ENCODE measurements around the gene SOD1.

Gene SOD1

DNA sequence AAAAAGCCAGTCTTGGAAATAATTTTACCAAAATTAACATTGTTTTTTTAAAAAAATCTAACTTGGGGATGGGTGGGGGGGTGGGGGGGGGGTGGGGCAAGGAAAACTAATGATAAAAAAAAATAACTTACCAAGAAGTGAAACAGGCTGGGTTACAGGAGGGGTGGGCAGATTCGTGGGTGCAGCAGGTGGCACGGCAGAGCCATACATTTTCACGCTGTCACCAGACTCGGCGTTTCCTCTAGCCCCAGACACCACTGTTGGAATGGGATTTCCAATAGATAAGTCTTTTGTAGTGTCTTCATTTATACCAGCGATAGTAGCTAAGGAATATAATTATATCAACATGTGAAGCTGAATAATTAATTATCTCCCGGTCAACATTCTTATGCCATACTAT, 25.4 kb downstream of the SOD1 start:
- FAIRE-seq, result no peak
- no peak for TF ChIP-seq CTCF (IDR thresholded peaks at IDR 0.05; ENCODE audit: insufficient read depth, missing control alignments)

DNA sequence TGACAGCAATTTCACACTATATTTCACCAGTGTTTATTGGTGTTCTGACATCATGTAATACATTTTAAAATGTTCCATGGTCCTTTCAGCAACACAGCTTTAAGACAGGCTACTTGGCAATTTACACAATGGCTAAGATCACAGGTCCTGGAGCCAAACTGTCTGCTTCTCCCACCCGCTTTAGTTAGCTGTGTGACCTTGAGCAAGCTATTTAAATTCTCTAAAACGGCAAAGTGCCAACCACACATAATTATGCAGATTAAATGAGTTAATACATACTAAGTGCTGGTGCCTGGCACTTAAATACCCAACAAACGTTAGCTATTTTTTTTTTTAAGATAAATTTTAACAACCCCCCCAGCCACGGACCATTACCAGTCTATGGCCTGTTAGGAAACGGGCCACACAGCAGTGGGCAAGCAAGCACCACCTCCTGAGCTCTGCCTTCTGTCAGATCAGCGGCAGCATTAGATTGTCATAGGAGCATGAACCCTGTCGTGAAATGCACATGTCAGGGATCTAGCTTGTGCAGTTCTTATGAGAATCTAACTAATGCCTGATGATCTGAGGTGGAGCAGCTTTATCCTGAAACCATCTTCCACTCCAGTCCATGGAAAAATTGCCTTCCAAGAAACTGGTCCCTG, 26.9 kb downstream of the SOD1 start:
- DNase-seq (ENCODE audit: insufficient read length, low spot score) (no peak), FAIRE-seq (no peak)
- no peak for TF ChIP-seq CTCF (IDR thresholded peaks at IDR 0.05; ENCODE audit: insufficient read depth, missing control alignments)

More for the DNA sequence above, 25.4 kb downstream of the SOD1 start:
- DNase-seq (ENCODE audit: insufficient read length, low spot score), result no peak

DNA sequence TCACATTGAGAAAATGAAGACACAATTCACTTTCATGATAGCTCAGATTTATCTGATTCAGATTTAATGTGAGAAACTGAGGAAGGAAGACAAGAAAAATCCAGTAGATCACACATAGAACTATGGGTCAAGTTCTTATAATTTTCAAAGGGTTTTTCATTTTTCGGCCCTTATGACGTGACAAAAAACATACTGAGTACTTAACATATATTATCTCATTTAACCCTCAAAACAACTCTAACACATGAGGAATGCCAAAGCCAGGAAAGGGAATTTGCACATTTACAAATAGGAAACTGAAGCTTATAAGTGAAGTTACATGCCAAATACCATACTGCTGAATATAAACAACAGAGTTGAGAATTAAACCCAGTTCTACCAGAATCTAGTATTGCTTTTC, 27.6 kb downstream of the SOD1 start:
- DNase-seq (ENCODE audit: insufficient read length, low spot score) (no peak), FAIRE-seq (no peak)
- TF ChIP-seq CTCF (IDR thresholded peaks at IDR 0.05; ENCODE audit: insufficient read depth, missing control alignments), result no peak

GRCh38 chr21:31688603-31689368, 29.3 kb downstream of the SOD1 start:
- no peak for DNase-seq (ENCODE audit: insufficient read length, low spot score)
- TF ChIP-seq CTCF (IDR thresholded peaks at IDR 0.05; ENCODE audit: insufficient read depth, missing control alignments), result no peak
- no peak for FAIRE-seq

DNA sequence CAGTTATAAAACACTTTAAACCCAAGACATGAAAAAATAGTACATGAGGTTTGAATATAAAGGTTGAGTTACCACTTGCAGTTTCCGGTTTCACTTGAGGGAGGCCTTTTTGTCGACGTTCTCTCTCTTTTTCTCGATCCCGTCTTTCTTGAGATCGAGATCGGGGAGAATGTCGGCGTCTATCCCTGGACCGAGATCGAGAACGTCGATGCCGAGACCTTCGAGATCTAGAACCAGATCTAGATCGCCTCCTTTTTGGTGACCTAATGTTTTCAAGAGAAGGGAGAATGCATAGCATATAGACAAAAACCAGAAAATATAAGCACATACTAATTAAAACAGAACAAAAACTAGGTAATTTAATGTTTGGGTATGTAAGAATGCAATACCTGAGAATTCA, 33.7 kb downstream of the SOD1 start:
- DNase-seq (ENCODE audit: insufficient read length, low spot score), result no peak
- no peak for FAIRE-seq
- TF ChIP-seq CTCF (IDR thresholded peaks at IDR 0.05; ENCODE audit: insufficient read depth, missing control alignments), result no peak

DNA sequence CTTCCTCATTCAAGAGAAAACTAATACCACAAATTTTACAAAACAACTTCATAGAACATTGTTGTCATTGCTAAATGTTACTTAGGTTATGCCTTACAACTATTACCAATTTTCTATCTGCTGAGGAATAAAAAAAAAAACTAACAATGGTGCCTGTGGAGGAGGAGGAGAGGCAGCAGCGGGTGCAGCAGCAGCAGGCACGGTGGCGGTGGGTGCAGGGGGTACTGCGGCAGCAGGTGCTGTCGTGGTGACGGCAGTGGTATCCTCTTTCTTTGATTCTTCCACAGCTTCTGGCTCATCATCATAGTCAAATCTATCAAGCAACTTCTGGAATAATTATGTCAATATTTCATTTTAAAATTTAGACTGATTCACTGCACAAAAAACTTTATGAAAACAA, 36.9 kb downstream of the SOD1 start:
- DNase-seq (ENCODE audit: insufficient read length, low spot score), result no peak
- FAIRE-seq, result no peak
- no peak for TF ChIP-seq CTCF (IDR thresholded peaks at IDR 0.05; ENCODE audit: insufficient read depth, missing control alignments)

GRCh38 chr21:31698461-31698860, 39.0 kb downstream of the SOD1 start:
- FAIRE-seq, result peak; percentile 46
- no peak for TF ChIP-seq CTCF (IDR thresholded peaks at IDR 0.05; ENCODE audit: insufficient read depth, missing control alignments)
- DNase-seq (ENCODE audit: insufficient read length, low spot score), result no peak

Measured in D721Med (cell line).